ENCODE measurements around the gene TBXAS1.

TBXAS1 gene

GRCh38 chr7:140000666-140001268 lies 171.7 kb downstream of the TBXAS1 start:
- no peak for DNase-seq (ENCODE audit: low read depth in 2 of 2)

GRCh38 chr7:140003913-140004382 lies 174.9 kb downstream of the TBXAS1 start:
- DNase-seq (ENCODE audit: low read depth in 2 of 2) = no peak

- DNase-seq (ENCODE audit: low read depth in 2 of 2) = no peak
Observed at GRCh38 chr7:140004672-140005071, 175.6 kb downstream of the TBXAS1 start.

DNA sequence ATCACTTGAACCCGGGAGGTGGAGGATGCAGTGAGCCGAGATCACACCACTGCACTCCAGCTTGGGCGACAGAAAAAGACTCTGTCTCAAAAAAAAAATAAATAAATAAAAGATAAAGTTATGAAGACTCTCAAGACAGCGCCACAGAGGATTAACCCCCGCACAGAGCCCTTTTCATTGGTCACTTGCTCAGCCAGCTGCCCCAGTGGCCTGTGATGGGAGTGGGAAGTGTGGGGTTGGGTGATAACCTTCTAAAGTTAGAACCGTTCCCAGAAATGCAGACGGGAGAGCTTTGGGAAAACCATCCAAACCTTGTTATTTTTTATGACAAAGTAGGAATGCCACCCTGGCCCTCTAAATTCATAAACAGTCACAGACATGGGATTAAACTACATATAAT lies 176.3 kb downstream of the TBXAS1 start:
- no peak for DNase-seq (ENCODE audit: low read depth in 2 of 2)

DNA sequence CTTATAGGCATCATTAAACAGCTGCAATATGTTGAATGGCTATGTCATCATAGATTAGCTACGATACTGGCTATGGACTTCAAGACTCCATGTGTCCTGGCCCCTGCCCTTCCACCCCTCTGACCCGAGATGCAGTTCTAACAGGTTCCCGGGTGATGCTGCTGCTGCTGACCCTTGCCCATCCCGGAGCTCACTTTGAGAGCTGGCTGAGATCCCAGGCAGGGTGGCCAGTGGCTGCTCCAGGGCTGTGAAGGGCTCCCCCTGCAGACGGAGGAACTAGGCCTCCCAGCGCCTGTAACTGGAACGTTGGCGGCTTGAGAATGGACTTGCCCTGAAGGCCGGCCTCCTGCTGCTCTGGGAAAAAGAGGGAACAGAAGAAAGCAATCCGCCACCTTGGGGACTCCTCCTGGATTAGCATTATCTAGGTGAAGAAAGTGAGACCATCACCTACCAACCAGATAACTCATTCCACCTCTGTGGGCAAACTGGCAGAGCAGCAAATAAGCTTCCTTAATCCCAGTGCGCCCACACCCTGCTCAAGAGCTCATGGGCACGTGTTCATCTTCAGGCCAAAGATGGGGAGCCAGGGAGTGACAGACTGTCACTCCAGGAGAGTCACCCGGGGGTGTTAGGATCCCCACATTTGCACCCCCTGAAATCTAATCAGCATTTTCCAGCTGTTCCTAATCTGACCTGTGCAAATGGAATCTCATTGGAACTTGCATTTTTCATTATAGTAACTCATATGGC lies 176.9 kb downstream of the TBXAS1 start:
- no peak for DNase-seq (ENCODE audit: low read depth in 2 of 2)

GRCh38 chr7:140006600-140006999 lies 177.5 kb downstream of the TBXAS1 start:
- DNase-seq (ENCODE audit: low read depth in 2 of 2) = no peak

- DNase-seq (ENCODE audit: low read depth in 2 of 2) = no peak
Observed at GRCh38 chr7:140007051-140007690, 178.1 kb downstream of the TBXAS1 start.

DNA sequence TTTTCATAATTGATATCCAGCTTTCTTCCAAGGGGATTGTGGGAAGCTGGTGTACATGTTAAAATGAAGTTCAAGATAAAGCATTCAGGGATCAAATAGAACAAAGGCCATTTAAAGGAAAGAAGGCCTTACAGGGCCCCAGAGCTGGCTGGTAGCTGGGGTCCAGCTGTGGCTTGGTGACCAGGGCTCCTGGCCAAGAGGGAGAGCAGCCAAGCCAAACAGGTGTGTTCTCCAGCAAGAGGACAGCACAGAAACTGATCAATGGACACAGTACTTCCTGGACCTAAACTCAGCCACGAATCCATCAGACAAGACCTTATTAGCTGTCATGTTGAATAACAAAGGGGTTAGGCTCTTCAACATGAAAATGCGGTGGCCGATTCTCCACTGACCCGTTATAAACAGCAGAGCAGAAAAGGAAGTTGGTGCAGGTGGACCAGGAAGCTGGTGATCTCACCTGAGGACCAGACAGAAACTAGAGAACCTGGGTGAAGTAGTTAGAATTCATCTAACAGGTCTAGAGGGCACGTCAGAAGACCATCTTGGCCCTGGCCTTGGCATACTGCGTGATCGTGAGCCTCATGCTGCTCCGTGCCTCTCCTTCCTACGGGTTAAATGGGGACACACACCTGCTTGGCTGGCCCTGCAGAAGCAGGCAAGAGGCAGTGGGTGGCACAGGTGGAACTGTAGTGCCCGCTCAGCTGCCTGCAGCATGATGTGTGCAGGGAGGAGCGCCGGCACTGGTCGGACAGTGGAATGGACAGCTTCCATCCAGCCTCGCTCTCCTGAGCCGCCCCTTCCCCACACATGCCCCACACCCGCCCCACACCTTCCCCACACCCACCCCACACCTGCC lies 179.9 kb downstream of the TBXAS1 start:
- no peak for DNase-seq (ENCODE audit: low read depth in 2 of 2)

DNA sequence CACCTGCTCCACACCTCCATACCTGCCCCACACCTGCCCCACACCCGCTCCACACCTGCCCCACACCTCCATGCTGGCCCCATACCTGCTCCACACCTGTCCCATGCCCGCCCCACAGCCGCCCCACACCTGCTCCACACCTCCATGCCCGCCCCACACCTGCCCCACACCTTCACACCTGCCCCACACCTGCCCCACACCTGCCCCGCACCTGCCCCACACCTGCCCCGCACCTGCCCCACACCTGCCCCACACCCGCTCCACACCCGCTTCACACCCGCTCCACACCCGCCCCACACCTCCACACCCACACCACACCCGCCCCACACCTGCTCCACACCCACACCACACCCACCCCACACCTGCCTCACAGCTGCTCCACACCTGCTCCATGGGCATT lies 180.7 kb downstream of the TBXAS1 start:
- DNase-seq (ENCODE audit: low read depth in 2 of 2) = no peak

- no peak for DNase-seq (ENCODE audit: low read depth in 2 of 2)
Observed at GRCh38 chr7:140010194-140010895, 181.3 kb downstream of the TBXAS1 start.

DNA sequence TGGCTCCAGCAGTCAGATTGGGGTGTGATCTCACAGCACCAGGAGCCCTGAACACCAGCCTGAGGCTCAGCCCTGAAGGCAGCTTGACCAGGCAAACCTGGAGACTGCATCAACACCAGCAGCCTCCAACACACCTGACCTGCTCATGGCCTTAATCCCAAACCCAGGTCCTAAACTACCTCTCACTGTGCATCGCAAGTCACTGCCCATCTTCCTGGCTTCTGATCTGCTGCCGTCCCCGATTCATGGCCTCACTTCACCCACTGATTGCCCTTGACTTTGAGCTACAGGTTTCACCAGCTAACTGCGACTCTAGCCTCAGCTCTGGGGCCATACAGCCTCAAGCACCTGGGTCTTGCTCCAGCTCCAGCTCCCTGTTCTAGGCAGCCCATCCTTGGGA lies 184.6 kb downstream of the TBXAS1 start:
- DNase-seq (ENCODE audit: low read depth in 2 of 2) = no peak

GRCh38 chr7:140014123-140014522 lies 185.1 kb downstream of the TBXAS1 start:
- no peak for DNase-seq (ENCODE audit: low read depth in 2 of 2)

GRCh38 chr7:140015471-140015970 lies 186.5 kb downstream of the TBXAS1 start:
- DNase-seq (ENCODE audit: low read depth in 2 of 2) = no peak

GRCh38 chr7:140016540-140016939 lies 187.5 kb downstream of the TBXAS1 start:
- no peak for DNase-seq (ENCODE audit: low read depth in 2 of 2)

GRCh38 chr7:140017034-140017433 lies 188.0 kb downstream of the TBXAS1 start:
- no peak for DNase-seq (ENCODE audit: low read depth in 2 of 2)

DNA sequence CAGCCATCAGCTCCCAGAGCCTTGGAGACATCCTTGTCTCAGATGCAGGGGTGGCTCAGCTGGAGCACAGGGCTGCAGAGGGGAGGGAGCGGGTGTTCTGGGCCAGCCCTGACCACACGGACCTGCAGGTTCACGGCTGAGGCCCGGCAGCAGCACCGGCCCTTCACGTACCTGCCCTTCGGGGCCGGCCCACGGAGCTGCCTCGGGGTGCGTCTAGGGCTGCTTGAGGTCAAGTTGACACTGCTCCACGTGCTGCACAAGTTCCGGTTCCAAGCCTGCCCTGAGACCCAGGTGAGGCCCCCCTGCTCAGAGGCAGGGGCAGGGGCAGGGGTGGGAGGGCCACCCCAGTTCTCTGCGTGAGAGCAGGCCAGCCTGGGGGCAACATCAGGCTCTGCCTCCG lies 188.5 kb downstream of the TBXAS1 start:
- no peak for DNase-seq (ENCODE audit: low read depth in 2 of 2)

- no peak for DNase-seq (ENCODE audit: low read depth in 2 of 2)
Observed at GRCh38 chr7:140018125-140019043, 189.3 kb downstream of the TBXAS1 start.

GRCh38 chr7:140019172-140019571 lies 190.1 kb downstream of the TBXAS1 start:
- DNase-seq (ENCODE audit: low read depth in 2 of 2) = no peak

GRCh38 chr7:140019606-140020005 lies 190.5 kb downstream of the TBXAS1 start:
- no peak for DNase-seq (ENCODE audit: low read depth in 2 of 2)

GRCh38 chr7:140021603-140022002 lies 192.5 kb downstream of the TBXAS1 start:
- no peak for DNase-seq (ENCODE audit: low read depth in 2 of 2)
